Measurements from ENCODE around the gene IGSF23. TPM values are rescaled to one million over a fixed set of nuclear protein-coding genes. Genes with fewer than 3 reads are reported as not detected.

The IGSF23 gene
- polyA plus RNA-seq, 1 experiment = 0.27 TPM

DNA sequence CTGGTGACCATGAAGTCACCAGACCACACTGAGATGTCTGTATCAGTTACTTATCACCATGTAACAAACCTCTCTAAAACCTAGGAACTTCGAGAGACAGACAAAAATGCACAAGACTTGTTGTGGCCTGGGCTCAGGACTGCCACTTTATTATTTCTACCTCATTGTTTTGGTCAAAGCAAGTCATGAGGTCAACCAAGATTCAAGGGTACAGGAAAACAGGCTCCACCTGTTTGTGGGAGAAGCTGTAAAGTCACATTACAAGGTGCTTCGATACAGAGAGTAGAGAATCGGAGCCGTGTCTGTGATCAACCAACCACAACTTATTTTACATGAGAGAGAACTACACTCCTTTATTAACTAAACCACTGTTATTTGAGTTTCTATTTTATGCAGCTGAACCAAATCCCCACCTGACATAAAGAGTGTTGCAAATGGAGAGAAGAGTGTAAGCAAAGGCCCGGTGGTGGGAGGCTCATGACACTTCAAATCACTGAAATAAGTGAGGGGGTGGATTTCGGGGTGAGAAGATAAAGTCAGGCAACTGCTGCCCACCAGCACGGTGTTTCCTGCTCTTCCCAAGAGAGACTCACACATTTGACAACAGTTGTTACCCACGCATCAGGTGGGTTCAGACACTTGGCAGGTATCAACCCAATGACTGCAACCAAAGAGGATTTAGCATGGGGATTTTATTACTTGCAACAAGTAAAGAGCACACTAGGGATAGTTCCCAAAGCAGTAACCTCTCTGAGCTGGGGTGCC is 39.0 kb upstream of the IGSF23 start:
- ChIA-PET CTCF (interaction anchor here (1.1 to 1.2 kb wide), 2 partner anchors 210 to 272 kb away, joined by 3 to 4 read pairs; partner anchors contain the start of gene NECTIN2), POLR2A (no interaction called here)
- Histone ChIP-seq H3K27me3 (ENCODE audit: control insufficient read depth, insufficient read depth, low read length) (peaks cover 3% of the 10 kb centered on the region), H3K9me3 (ENCODE audit: control insufficient read depth, insufficient read depth, low read length) (no peaks in the 10 kb centered on the region), H3K27ac (ENCODE audit: low read depth, low read length) (no peak overlapping the region), H3K4me3 (ENCODE audit: low read depth, low read length) (no peak overlapping the region)
- TF ChIP-seq, protein P1, sequence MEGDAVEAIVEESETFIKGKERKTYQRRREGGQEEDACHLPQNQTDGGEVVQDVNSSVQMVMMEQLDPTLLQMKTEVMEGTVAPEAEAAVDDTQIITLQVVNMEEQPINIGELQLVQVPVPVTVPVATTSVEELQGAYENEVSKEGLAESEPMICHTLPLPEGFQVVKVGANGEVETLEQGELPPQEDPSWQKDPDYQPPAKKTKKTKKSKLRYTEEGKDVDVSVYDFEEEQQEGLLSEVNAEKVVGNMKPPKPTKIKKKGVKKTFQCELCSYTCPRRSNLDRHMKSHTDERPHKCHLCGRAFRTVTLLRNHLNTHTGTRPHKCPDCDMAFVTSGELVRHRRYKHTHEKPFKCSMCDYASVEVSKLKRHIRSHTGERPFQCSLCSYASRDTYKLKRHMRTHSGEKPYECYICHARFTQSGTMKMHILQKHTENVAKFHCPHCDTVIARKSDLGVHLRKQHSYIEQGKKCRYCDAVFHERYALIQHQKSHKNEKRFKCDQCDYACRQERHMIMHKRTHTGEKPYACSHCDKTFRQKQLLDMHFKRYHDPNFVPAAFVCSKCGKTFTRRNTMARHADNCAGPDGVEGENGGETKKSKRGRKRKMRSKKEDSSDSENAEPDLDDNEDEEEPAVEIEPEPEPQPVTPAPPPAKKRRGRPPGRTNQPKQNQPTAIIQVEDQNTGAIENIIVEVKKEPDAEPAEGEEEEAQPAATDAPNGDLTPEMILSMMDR (IDR thresholded peaks at IDR 0.05; ENCODE audit: low read depth, low read length) = no peak
- DNase-seq (ENCODE audit: low read depth, low spot score) = no peak

DNA sequence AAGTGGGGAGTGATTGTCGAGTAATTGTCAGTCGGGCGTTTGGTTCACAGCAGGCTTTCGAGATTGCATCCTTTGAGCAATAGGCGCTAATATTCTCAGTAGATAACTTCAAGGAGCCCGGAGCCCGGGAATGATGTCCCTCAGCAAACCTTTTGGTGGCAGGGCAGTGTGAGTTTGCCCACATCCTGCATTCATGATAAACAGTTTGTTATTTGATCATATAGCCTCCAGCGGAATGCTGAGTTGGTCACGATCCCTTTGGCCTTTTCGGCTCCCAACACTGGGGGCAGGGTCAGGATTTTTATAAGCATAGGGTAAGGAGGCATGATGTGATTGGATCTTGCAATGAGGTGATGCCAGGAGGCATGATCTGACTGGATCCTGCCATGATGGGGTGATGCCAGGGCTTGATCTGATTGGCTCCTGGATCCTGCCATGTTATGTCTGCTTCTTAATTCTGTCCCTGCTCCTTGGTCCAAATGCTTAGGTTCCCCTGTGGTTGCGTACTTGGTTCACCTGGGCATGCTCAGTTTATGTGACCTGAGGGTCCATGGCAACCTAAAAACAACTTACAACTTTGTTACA is 38.2 kb upstream of the IGSF23 start:
- TF ChIP-seq, protein P1 (IDR thresholded peaks at IDR 0.05; ENCODE audit: low read depth, low read length) = no peak
- no peaks in the 10 kb centered on the region for H3K9me3 ChIP-seq (ENCODE audit: control insufficient read depth, insufficient read depth, low read length)
- no peak for DNase-seq (ENCODE audit: low read depth, low spot score)
- peaks cover 2% of the 10 kb centered on the region for H3K27me3 ChIP-seq (ENCODE audit: control insufficient read depth, insufficient read depth, low read length)
- ChIA-PET CTCF (interaction anchor here (1.1 kb wide), 1 partner anchor 271 kb away, joined by 4 read pairs; the partner anchor contains the start of gene NECTIN2), POLR2A (no interaction called here)
- no peak overlapping the region for H3K4me3 ChIP-seq (ENCODE audit: low read depth, low read length)
- no peak overlapping the region for H3K27ac ChIP-seq (ENCODE audit: low read depth, low read length)

DNA sequence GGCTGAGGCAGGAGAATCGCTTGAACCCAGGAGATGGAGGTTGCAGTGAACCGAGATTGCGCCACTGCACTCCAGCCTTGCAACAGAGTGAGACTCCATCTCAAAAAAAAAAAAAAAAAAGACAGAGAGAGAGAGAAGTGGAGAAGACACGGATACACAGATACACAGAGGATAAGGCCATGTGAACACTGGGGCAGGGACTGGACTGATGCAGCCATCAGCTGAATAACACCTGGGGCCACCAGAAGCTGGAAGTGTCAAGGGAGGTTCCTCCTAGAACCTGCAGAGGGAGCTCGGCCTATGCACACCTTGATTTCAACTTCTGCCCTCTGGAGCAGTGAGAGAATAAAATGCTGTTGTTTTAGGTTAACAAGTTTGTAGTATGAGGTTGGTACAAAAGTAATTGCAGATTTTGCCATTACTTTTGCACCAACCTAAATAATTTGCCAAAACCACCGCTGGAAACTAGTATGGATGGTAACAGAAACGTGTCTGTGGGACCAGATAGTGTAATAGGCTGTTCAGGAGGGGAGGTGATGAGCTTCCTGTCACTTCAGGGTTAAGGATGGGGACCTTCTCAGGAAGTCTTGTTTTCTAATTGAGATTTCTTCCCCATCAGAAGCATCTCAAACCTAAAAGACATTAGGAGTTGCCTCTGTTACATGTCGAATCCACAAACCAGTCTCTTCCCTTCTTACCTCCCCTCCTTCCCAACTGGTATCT is 36.4 kb upstream of the IGSF23 start:
- CTCF ChIA-PET = interaction anchor here (0.6 to 2.6 kb wide), 9 partner anchors 13 to 269 kb away, joined by 3 to 20 read pairs (median 4); partner anchors contain the start of gene NECTIN2
- POLR2A ChIA-PET = interaction anchor here (0.7 kb wide), 1 partner anchor 194 kb away, joined by 4 read pairs; no protein-coding TSS in a partner anchor
- DNase-seq (ENCODE audit: low read depth, low spot score) = no peak
- TF ChIP-seq, protein P1 (IDR thresholded peaks at IDR 0.05; ENCODE audit: low read depth, low read length) = peak; percentile 73
- Histone ChIP-seq H3K27ac (ENCODE audit: low read depth, low read length) (no peak overlapping the region), H3K27me3 (ENCODE audit: control insufficient read depth, insufficient read depth, low read length) (no peaks in the 10 kb centered on the region), H3K4me3 (ENCODE audit: low read depth, low read length) (no peak overlapping the region), H3K9me3 (ENCODE audit: control insufficient read depth, insufficient read depth, low read length) (peaks cover 4% of the 10 kb centered on the region; the same call in 1 of the 2 replicates)

DNA sequence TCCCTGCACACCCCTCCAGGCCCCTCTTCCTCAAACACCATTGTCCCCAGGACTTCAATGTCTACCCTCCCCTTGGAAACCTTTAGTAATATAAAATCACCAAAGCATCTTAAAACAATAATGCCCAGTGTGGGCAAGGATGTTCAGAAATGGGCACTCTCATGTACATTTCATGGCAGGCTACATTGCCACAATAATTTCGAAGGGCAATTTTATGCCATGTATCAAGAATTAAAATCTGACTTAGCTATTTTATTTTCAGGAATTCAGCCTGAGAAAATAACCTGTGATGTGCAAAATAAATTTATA is 35.8 kb upstream of the IGSF23 start:
- CTCF ChIA-PET = interaction anchor here (0.9 to 2.6 kb wide), 7 partner anchors 12 to 269 kb away, joined by 3 to 20 read pairs (median 4); partner anchors contain the start of gene NECTIN2
- H3K27ac ChIP-seq (ENCODE audit: low read depth, low read length) = no peak overlapping the region

More for the DNA sequence above, 35.8 kb upstream of the IGSF23 start:
- TF ChIP-seq, protein P1 (IDR thresholded peaks at IDR 0.05; ENCODE audit: low read depth, low read length) = no peak
- peaks cover 4% of the 10 kb centered on the region; the same call in 1 of the 2 replicates for H3K9me3 ChIP-seq (ENCODE audit: control insufficient read depth, insufficient read depth, low read length)
- H3K27me3 ChIP-seq (ENCODE audit: control insufficient read depth, insufficient read depth, low read length) = no peaks in the 10 kb centered on the region
- H3K4me3 ChIP-seq (ENCODE audit: low read depth, low read length) = no peak overlapping the region
- no peak for DNase-seq (ENCODE audit: low read depth, low spot score)
- POLR2A ChIA-PET = interaction anchor here (0.7 kb wide), 1 partner anchor 193 kb away, joined by 4 read pairs; no protein-coding TSS in a partner anchor
